Lower leg skin (tissue), 4 donors: ENCODE data around the gene EPHX1. TPM values are rescaled to one million over a fixed set of nuclear protein-coding genes. Genes with fewer than 3 reads are reported as not detected.
A peak's percentile ranks its signal among the peaks of the same experiment; 100 is the strongest.

Experiments used
- DNase-seq, 2 donors: peaks; one replicate each; pipeline ENCODE4 v3.0.0-alpha.2; 2019; ENCODE audit warnings: low spot score in 2 of 2
- H3K4me3 ChIP-seq: fragments of 200-600 bp; sonication (generic); 2 replicates; pipeline ENCODE4 v1.5.1; 2017; ENCODE audit warnings: mild to moderate bottlenecking, low read depth; ENCODE audit not compliant: poor library complexity, severe bottlenecking
- POLR2A ChIP-seq, 2 donors: fragments of 450-650 bp; IDR thresholded peaks; one replicate each; pipeline ENCODE4 v1.6.1; 2016 to 2017; ENCODE audit warnings: antibody characterized with exemption in 2 of 2, mild to moderate bottlenecking in 1 of 2, moderate library complexity in 1 of 2
- WGBS, 2 donors: methylation state at CpG; one replicate each; pipeline ENCODE4 v1.1.5; 2018; 5-methylcytosine and 5-hydroxymethylcytosine counted together
- intact Hi-C: fragments of 100-400 bp; cut with DNase I; formaldehyde crosslinking; loops from one replicate; pipeline ENCODE4 v1.15.0; 2023; ENCODE audit warnings: low total_unique reads
- total RNA-seq, 4 donors: library from RNA; depleted of rRNA; stranded (reverse); fragments of >200 nt; gene quantifications; one replicate each; pipeline ENCODE4 v1.1.0, GENCODE V29; 2016
- TF ChIP-seq, protein P1 (sequence below), 3 donors: fragments of 450-650 bp; IDR thresholded peaks; one replicate each; pipeline ENCODE4 v1.5.1; 2016; ENCODE audit warnings: antibody characterized with exemption in 3 of 3, mild to moderate bottlenecking in 3 of 3, moderate library complexity in 2 of 3

EPHX1 gene
- total RNA-seq, 4 donors from 2014 or later, result 42.9 to 62.7 (median 56.8) TPM

DNA sequence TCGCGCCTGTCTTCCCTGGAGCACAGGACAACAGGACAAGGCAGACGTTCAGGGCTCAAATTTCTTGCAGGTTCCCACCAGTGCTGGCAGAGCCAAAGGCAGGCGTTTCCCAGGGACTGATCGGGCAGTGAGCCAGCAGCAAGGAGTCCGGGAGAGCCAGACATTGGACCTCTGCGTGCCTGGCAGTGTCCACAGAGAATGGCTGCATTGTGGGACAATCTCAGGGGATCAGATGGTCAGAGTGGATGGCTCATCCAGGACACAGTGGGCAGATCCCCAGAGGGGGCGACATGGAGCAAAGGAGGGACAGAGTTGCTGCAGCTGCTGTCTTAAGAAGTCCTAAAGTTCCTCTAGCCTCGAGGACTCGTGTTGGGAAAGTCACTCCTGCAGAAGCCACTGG is 67.7 kb downstream of the EPHX1 start:
- no peak overlapping the region for H3K4me3 ChIP-seq
- WGBS, 2 donors, result 36 to 56% methylated on average over 7 to 10 of the region's 10 CpGs

GRCh38 chr1:225878282-225878681 is 68.4 kb downstream of the EPHX1 start:
- TF ChIP-seq, protein P1, sequence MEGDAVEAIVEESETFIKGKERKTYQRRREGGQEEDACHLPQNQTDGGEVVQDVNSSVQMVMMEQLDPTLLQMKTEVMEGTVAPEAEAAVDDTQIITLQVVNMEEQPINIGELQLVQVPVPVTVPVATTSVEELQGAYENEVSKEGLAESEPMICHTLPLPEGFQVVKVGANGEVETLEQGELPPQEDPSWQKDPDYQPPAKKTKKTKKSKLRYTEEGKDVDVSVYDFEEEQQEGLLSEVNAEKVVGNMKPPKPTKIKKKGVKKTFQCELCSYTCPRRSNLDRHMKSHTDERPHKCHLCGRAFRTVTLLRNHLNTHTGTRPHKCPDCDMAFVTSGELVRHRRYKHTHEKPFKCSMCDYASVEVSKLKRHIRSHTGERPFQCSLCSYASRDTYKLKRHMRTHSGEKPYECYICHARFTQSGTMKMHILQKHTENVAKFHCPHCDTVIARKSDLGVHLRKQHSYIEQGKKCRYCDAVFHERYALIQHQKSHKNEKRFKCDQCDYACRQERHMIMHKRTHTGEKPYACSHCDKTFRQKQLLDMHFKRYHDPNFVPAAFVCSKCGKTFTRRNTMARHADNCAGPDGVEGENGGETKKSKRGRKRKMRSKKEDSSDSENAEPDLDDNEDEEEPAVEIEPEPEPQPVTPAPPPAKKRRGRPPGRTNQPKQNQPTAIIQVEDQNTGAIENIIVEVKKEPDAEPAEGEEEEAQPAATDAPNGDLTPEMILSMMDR (IDR thresholded peaks at IDR 0.05), result no peak
- TF ChIP-seq POLR2A (IDR thresholded peaks at IDR 0.05), result no peak
- WGBS, 2 donors, result 71 to 82% methylated on average over 4 of the region's 4 CpGs
- intact Hi-C loops, result no loop called here
- no peak overlapping the region for H3K4me3 ChIP-seq
- no peak for DNase-seq

More for the DNA sequence above, 67.7 kb downstream of the EPHX1 start:
- intact Hi-C loops, result no loop called here
- TF ChIP-seq POLR2A (IDR thresholded peaks at IDR 0.05), result no peak
- TF ChIP-seq, protein P1 (IDR thresholded peaks at IDR 0.05), result no peak
- peak; percentile 60 to 90 for DNase-seq

DNA sequence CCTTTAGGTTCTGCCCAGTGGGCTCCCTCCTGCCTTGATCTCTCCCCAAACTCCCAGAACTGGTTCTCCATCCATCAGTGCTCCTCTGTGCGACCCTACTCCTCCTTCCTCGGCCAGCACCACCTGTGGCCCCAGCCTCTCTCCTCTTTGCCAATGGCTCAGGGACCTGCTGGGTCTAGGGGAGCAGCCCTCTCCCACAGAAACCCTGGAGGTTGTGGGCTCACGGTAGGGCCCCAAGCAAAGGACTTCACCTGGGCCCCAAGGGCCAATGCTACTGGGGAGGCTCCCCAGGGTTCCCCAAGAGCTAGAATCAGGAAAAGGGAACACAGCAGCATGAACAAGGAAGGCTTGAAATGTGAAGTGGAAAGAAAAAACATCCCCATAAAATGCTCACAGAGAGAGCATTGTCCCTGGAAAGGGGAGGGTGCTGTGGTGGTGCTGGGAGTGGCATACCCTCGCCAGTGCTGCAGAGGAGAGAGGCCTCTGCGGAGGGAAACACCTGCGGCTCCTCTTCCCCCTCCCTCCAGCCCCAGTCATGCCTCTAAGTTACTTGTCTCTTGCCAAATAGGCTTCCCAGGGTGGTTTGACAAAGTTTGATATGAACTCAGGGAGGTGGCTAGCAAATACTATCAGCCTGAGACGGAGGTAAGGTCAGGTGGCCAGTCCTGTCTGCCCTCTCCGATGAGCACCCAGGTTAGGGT is 69.7 kb downstream of the EPHX1 start:
- intact Hi-C loops, result no loop called here
- TF ChIP-seq, protein P1 (IDR thresholded peaks at IDR 0.05), result no peak
- no peak for TF ChIP-seq POLR2A (IDR thresholded peaks at IDR 0.05)
- 59 to 66% methylated on average over 8 of the region's 8 CpGs for WGBS, 2 donors
- no peak for DNase-seq
- H3K4me3 ChIP-seq, result no peak overlapping the region

- intact Hi-C loops, result no loop called here
- H3K4me3 ChIP-seq, result no peak overlapping the region
- no peak for DNase-seq
Observed at GRCh38 chr1:225880222-225880588, 70.3 kb downstream of the EPHX1 start.

DNA sequence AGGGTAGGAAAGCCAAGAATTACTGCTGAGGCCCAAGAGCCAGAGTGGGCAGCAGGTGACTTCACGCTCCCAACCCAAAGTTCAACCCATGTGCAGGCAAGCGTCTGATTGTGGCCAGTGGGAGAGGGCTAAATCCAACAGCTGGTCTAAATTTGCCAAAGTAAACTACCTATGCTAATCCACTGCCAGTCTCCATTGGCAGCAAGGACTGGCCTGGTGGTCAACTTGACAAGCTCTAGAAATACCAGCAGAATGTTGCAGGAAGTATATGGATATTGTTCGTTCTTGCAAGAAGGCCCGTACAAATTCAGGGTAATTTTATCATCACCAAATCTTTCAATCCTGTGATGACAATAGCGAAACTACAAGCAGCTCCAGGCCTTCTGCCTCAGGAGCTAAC is 70.7 kb downstream of the EPHX1 start:
- no peak overlapping the region for H3K4me3 ChIP-seq
- no peak for DNase-seq
- intact Hi-C loops, result no loop called here
- 56 to 73% methylated on average over 5 of the region's 5 CpGs for WGBS, 2 donors
- no peak for TF ChIP-seq POLR2A (IDR thresholded peaks at IDR 0.05)
- TF ChIP-seq, protein P1 (IDR thresholded peaks at IDR 0.05), result no peak

More at GRCh38 chr1:225880222-225880588, 70.3 kb downstream of the EPHX1 start:
- 49 to 66% methylated on average over 2 of the region's 2 CpGs for WGBS, 2 donors
- TF ChIP-seq POLR2A (IDR thresholded peaks at IDR 0.05), result no peak
- TF ChIP-seq, protein P1 (IDR thresholded peaks at IDR 0.05), result no peak
